Occipital lobe (tissue), 2 donors: Measurements from ENCODE around the gene PRKCSH. TPM values are rescaled to one million over a fixed set of nuclear protein-coding genes. Genes with fewer than 3 reads are reported as not detected.
A peak's percentile ranks its signal among the peaks of the same experiment; 100 is the strongest.
"Not testable (repeated sequence)": the region's sequence is repeated elsewhere in the genome, so short reads cannot be mapped to it uniquely, and the experiment has no call there.

Source experiments
- DNase-seq: peaks from one replicate; lab custom pipeline; 2025; lab: John Stamatoyannopoulos, UW
- total RNA-seq: library from RNA; depleted of rRNA; stranded (reverse); fragments of >200 nt; gene quantifications from one replicate; pipeline ENCODE4 v1.2.3, GENCODE V29; 2014

PRKCSH gene
- total RNA-seq, result 60.2 TPM

GRCh38 chr19:11435057-11435832, at the start of gene PRKCSH, which contains the start of gene ODAD3:
Gene PRKCSH, plus strand, starts transcription at chr19:11435635. Its CDS starts 483 bp downstream, at chr19:11436118.
Gene ODAD3, minus strand, starts transcription at chr19:11435121. Its CDS starts 105 bp downstream, at chr19:11435016.
- peak; percentile 99 for DNase-seq

- no peak for DNase-seq
Observed at GRCh38 chr19:11387162-11388034, 48.0 kb upstream of the PRKCSH start.

GRCh38 chr19:11390359-11390758, 45.1 kb upstream of the PRKCSH start:
- DNase-seq, result no peak

- DNase-seq, result no peak
Observed at GRCh38 chr19:11390933-11391680, 44.3 kb upstream of the PRKCSH start.

GRCh38 chr19:11397089-11397610, 38.3 kb upstream of the PRKCSH start:
- no peak for DNase-seq

GRCh38 chr19:11399667-11400066, 35.8 kb upstream of the PRKCSH start:
- no peak for DNase-seq

GRCh38 chr19:11400798-11401197, 34.6 kb upstream of the PRKCSH start:
- DNase-seq, result no peak

- no peak for DNase-seq
Observed at GRCh38 chr19:11401808-11402543, 33.5 kb upstream of the PRKCSH start.

- DNase-seq, result no peak
Observed at GRCh38 chr19:11404588-11405222, 30.7 kb upstream of the PRKCSH start.

GRCh38 chr19:11405846-11406643, 29.4 kb upstream of the PRKCSH start:
- no peak for DNase-seq

- DNase-seq, result not testable (repeated sequence)
Observed at GRCh38 chr19:11406703-11407236, 28.7 kb upstream of the PRKCSH start.

- no peak for DNase-seq
Observed at GRCh38 chr19:11408591-11408990, 26.8 kb upstream of the PRKCSH start.

- DNase-seq, result no peak
Observed at GRCh38 chr19:11410682-11411081, 24.8 kb upstream of the PRKCSH start.

- no peak for DNase-seq
Observed at GRCh38 chr19:11414544-11414943, 20.9 kb upstream of the PRKCSH start.

- no peak for DNase-seq
Observed at GRCh38 chr19:11416346-11417052, 18.9 kb upstream of the PRKCSH start.

- no peak for DNase-seq
Observed at GRCh38 chr19:11418094-11418548, 17.3 kb upstream of the PRKCSH start.

- DNase-seq, result no peak
Observed at GRCh38 chr19:11418549-11419506, 16.6 kb upstream of the PRKCSH start, which contains the start of gene RGL3. Gene RGL3, minus strand, starts transcription at chr19:11419314. Its CDS starts 36 bp downstream, at chr19:11419278.
